GM19438 (cell line): ENCODE data around the gene TMEM144.
A peak's percentile ranks its signal among the peaks of the same experiment; 100 is the strongest.
"Not testable (repeated sequence)": the region's sequence is repeated elsewhere in the genome, so short reads cannot be mapped to it uniquely, and the experiment has no call there.

ENCODE experiments used
- ATAC-seq: cut with Tn5 transposase; IDR thresholded peaks from one replicate; pipeline ENCODE4 v1.9.1; 2021; ENCODE audit warnings: low read depth; ENCODE audit not compliant: unreplicated experiment

Gene TMEM144

GRCh38 chr4:158228399-158228798, 18.1 kb downstream of the TMEM144 start:
- ATAC-seq, result not testable (repeated sequence)

DNA sequence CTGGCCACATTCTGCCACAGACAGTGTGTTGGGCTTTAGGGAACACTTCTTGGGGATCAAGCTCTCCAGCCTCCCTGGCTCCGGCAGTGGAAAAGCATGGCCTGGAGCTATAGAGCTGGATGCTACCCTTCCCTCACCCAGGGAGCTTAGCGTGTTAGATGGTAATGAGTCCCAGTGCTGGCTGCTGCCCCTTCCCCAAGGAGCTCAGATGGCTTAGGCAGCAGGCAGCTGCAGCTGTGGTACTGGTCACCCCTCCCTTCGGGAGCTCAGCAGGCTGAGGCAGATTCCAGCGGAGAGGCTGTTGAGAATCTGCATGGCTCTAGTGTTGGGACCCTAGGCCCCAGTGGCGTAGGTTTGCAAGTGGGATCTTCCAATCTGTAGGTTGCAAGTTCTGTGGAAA, 19.5 kb downstream of the TMEM144 start:
- ATAC-seq, result no peak

DNA sequence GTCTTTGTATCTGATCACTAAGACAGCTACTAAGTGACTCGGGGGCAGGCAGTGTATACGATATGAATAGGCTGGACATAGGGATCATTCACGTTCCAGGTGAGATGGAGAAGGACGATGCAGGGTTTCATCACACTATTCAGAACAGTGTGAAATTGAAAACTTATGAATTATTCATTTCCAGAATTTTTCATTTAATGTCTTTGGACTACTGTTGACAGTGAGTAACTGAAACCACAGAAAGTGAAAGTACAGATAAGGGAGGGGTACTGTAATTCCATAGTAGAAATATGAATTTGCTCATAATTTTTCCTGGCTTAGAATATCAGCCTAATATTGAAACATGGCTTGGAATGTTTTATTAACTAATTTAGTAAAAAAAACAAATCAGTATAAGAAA, 24.4 kb downstream of the TMEM144 start:
- no peak for ATAC-seq

GRCh38 chr4:158236304-158237030, 26.2 kb downstream of the TMEM144 start:
- ATAC-seq, result no peak

DNA sequence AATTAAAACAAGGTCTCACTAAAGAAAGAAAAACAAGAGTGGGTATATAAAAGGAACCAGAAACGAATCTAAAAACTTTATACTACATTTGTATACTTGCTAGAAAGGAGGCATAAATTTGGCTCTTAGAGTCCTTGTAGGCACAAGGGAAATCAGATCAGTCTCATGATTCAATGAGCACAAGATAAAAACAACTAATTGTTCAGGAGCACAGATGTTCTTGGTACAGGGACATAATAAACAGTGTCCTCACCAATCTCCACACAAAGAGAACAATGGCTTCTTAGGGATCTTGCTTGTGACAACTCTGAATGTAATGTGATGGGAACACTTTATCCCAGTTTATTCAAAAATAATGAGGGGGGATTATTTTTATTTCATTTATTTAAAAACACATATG, 28.3 kb downstream of the TMEM144 start:
- no peak for ATAC-seq

- ATAC-seq, result no peak
These were observed 28.9 kb downstream of the TMEM144 start for GRCh38 chr4:158239196-158239595.

DNA sequence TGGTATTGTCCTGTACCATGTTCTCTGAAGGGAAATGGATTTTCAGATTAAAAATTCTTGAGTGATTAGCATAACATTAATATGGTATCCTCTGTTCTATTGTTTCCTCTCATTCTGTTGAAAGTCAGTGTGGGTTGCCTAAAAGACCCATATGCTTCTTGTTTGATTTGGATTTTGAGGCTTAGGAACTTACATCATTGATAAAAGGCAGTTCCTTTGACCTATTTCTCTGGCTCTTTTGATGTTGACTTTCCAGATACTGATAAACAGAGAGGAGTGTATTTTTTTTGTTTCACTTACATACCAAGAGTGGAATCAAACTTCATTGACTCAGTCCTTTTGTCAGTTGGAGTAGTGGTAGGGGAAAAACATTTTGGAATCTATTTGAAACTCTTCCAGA, 32.8 kb downstream of the TMEM144 start:
- ATAC-seq, result no peak

DNA sequence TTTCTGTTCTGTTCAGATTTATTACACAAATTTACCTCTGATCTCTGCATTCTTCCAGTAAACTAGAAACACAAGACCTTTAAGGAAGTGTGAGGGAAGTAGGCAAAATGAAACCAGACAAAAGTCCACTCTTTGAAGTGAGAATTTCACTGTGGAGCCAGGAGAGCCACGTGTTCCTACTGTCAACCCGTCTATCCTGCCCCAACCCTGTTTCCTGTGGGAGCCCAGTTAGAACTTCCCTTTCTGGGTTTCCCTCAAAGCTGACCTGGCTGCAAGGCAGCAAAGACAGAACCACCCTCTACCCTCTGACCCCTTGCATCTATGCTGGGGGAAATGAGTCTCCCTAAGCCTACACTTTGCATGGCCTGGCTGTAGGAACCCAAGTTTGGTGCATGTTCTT, 40.0 kb downstream of the TMEM144 start:
- no peak for ATAC-seq

- ATAC-seq, result peak; percentile 71
These were observed 43.2 kb downstream of the TMEM144 start for GRCh38 chr4:158253350-158253980.

DNA sequence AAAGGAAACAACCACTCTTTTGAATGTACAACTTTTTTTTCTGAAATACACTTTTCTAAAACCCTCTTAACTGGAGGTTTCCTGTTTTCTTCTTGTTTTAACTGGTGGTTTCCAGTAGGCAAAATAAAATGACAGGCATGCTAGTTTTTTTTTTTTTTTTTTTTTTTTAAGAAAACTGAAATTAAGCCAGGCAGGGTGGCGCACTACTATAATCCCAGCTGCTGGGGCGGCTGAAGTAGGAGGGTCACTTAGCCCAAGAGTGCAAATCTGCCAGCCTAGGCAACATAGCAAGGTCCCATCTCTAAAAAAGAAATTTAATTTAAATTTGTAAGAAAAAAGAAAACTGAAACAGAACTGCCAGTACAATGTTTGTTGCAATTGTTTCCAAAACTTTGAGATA, 44.0 kb downstream of the TMEM144 start:
- no peak for ATAC-seq

DNA sequence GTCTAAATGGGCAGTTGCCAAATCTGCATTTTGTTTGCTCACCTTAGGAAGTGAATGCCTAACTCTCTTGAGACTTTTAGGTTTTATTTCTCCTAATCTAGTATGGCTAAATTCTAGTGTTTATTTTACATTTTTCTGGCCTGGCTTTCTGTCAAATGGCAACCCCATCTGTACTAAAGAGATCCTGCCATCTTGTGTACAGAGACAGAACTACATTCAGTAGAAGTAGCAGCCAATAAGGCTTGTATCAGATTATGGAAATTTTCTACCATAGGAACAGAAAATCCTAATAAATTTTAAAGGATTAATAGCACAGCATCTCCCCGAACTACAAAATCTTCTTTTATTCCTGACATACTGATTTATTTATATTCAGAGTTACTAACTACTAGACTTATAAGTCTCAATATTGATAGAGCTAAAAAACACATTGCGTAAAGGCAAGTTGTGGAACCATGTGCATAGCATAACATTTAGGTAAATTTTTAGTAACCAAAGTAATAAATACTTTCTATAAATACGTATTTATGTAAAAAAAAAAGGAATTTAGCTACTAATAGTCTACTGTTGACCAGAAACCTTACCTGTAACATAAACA, 45.5 kb downstream of the TMEM144 start:
- ATAC-seq, result peak; percentile 64

GRCh38 chr4:158259955-158260575, 49.8 kb downstream of the TMEM144 start:
- ATAC-seq, result peak; percentile 48

- ATAC-seq, result no peak
These were observed 51.2 kb downstream of the TMEM144 start for GRCh38 chr4:158261480-158261879.

GRCh38 chr4:158268553-158268952, 58.3 kb downstream of the TMEM144 start:
- no peak for ATAC-seq

- no peak for ATAC-seq
These were observed 64.3 kb downstream of the TMEM144 start for GRCh38 chr4:158274636-158275035.

DNA sequence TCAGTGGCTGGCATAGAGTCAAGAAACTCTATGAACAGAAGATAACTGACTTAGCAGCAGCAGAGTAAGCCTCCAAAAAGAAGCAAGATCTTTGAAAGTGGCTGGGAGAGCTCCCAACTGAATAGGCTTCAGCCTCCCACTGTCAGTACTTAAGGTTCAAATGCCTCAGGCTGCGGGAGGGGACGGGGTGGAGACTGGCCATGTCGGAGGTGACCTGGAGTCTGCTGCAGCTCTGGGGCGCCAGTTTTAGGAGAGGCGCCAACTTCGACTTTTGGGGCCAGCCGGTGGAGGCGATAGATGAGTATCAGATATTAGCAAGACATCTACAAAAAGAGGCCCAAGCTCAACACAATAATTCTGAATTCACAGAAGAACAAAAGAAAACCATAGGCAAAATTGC, 67.3 kb downstream of the TMEM144 start:
- no peak for ATAC-seq

DNA sequence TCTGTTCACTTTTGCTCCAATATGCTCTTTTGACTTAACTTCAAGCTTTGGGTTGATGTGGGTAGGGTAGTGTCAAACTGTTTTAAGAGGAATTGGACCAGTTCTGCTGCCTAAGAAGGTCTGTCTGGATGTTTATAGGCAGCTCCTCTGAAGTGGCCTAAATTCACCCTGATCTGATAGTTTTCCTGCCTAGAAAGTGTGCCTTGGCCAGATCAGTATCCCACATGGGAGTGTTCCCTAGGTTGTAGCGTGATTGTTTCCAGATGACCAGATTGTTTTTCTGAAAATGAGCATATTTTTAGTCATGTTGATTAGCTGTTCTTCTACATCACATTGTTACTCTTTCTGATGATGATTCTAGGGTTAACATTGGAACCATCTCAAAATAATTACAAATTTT, 68.8 kb downstream of the TMEM144 start:
- not testable (repeated sequence) for ATAC-seq

- ATAC-seq, result no peak
These were observed 70.6 kb downstream of the TMEM144 start for GRCh38 chr4:158280856-158281255.

GRCh38 chr4:158282252-158282651, 72.0 kb downstream of the TMEM144 start:
- ATAC-seq, result no peak

- ATAC-seq, result no peak
These were observed 75.3 kb downstream of the TMEM144 start for GRCh38 chr4:158285429-158286216.

DNA sequence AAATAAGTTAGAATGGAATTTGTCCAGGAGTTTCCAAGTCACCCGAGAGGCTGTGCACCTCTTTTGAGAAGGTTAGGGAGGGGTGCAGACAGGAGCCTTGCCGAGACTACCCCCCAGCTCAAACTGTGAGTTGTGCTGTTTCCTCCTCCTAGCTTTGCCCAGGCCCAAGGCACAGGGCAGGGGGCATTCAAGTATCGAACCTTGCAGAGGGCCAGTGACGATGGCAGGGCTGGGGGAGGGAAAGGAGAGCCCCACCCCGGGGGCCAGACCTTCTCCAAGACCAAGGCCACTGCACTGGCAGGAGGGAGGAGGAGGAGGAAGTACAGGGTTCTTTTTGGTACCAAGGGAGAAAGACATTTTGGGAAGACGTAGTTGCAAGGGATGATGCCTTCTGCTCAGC, 80.6 kb downstream of the TMEM144 start:
- ATAC-seq, result no peak
